Common myeloid progenitor, CD34-positive (primary cell): ENCODE data around the gene PTGIS.

Experiments
- CTCF ChIA-PET: fragments of 350-600 bp; sonication (Branson Sonifier 250); formaldehyde crosslinking; loops from one replicate; lab custom pipeline; 2021; ENCODE audit warnings: antibody characterized with exemption; lab: Charles Lee
- POLR2A ChIA-PET: fragments of 350-600 bp; sonication (Branson Sonifier 250); formaldehyde crosslinking; loops from one replicate; lab custom pipeline; 2021; ENCODE audit warnings: antibody characterized with exemption; lab: Charles Lee
- DNase-seq, 3 donors: peaks; one replicate each; pipeline versions ENCODE4 v3.0.0 to v3.0.0-alpha.2; 2013
- H3K27ac ChIP-seq, 2 experiments: 1 replicate in 1 of 2; 2 replicates in 1 of 2; pipeline ENCODE4 v1.7.0; 2013; ENCODE audit warnings: inconsistent platforms in 2 of 2, low read length in 2 of 2, mild to moderate bottlenecking in 2 of 2, low read depth in 1 of 2, moderate library complexity in 1 of 2; ENCODE audit not compliant: severe bottlenecking in 2 of 2, insufficient read depth in 1 of 2, poor library complexity in 1 of 2
- H3K27me3 ChIP-seq, 5 experiments: replicated peaks in 2 of 5; 1 replicate in 3 of 5; 2 replicates in 2 of 5; pipeline versions ENCODE4 v1.6.1 to v1.7.0; 2013; ENCODE audit warnings: low read length in 4 of 5, mild to moderate bottlenecking in 2 of 5, moderate library complexity in 2 of 5, inconsistent platforms in 1 of 5; ENCODE audit not compliant: insufficient read depth in 5 of 5, control insufficient read depth in 4 of 5
- H3K36me3 ChIP-seq, 4 experiments: 1 replicate in 2 of 4; 2 replicates in 2 of 4; pipeline versions ENCODE4 v1.6.1 to v1.7.0; 2013; ENCODE audit warnings: low read length in 3 of 4, control low read depth in 1 of 4, mild to moderate bottlenecking in 1 of 4; ENCODE audit not compliant: control insufficient read depth in 4 of 4, insufficient read depth in 4 of 4
- H3K4me1 ChIP-seq, 4 experiments: 1 replicate in 3 of 4; 2 replicates in 1 of 4; pipeline versions ENCODE4 v1.6.1 to v1.7.1; 2013; ENCODE audit warnings: low read length in 3 of 4, mild to moderate bottlenecking in 3 of 4, control low read depth in 1 of 4, inconsistent platforms in 1 of 4, moderate library complexity in 1 of 4; ENCODE audit not compliant: control insufficient read depth in 4 of 4, insufficient read depth in 4 of 4; ENCODE audit errors: control extremely low read depth in 1 of 4
- H3K4me3 ChIP-seq, 7 experiments: 1 replicate in 4 of 7; 2 replicates in 3 of 7; pipeline versions ENCODE4 v1.5.1 to v1.7.0; 2013; ENCODE audit warnings: mild to moderate bottlenecking in 7 of 7, low read length in 6 of 7, moderate library complexity in 6 of 7, inconsistent platforms in 2 of 7, low read depth in 2 of 7, control low read depth in 1 of 7; ENCODE audit not compliant: insufficient read depth in 4 of 7, control insufficient read depth in 1 of 7; ENCODE audit errors: extremely low read depth in 1 of 7
- H3K9me3 ChIP-seq, 5 experiments: 1 replicate in 4 of 5; 2 replicates in 1 of 5; pipeline versions ENCODE4 v1.6.1 to v1.7.1; 2013; ENCODE audit warnings: low read length in 4 of 5, mild to moderate bottlenecking in 2 of 5, inconsistent platforms in 1 of 5, low read depth in 1 of 5, moderate library complexity in 1 of 5; ENCODE audit not compliant: control insufficient read depth in 4 of 5, insufficient read depth in 2 of 5; ENCODE audit errors: control extremely low read depth in 1 of 5
- WGBS: methylation state at CpG from one replicate; pipeline ENCODE4 v1.1.5; 2013; ENCODE audit not compliant: insufficient coverage; 5-methylcytosine and 5-hydroxymethylcytosine counted together

Gene PTGIS

GRCh38 chr20:49456646-49457045 is 111.3 kb downstream of the PTGIS start:
- Histone ChIP-seq H3K36me3 (no peaks in the 10 kb centered on the region), H3K4me3 (no peak overlapping the region), H3K9me3 (no peaks in the 10 kb centered on the region), H3K27me3 (peaks cover 0 to 8% (median 5%) of the 10 kb centered on the region in 5 experiments), H3K4me1 (no peaks in the 10 kb centered on the region), H3K27ac (no peak overlapping the region)
- CTCF ChIA-PET, result no interaction called here
- POLR2A ChIA-PET, result no interaction called here
- DNase-seq, result no peak
- WGBS, result 92% methylated on average over 6 of the region's 6 CpGs

GRCh38 chr20:49455691-49456090 is 112.2 kb downstream of the PTGIS start:
- Histone ChIP-seq H3K27ac (no peak overlapping the region), H3K9me3 (no peaks in the 10 kb centered on the region), H3K27me3 (peaks cover 0 to 8% (median 5%) of the 10 kb centered on the region in 5 experiments), H3K36me3 (no peaks in the 10 kb centered on the region), H3K4me1 (no peaks in the 10 kb centered on the region), H3K4me3 (no peak overlapping the region)
- ChIA-PET CTCF (no interaction called here), POLR2A (no interaction called here)
- 100% methylated on average over 4 of the region's 6 CpGs for WGBS
- DNase-seq, result no peak
